GM08714 (cell line): Measurements from ENCODE around the gene ZC3H4.
"Not testable (repeated sequence)": the region's sequence is repeated elsewhere in the genome, so short reads cannot be mapped to it uniquely, and the experiment has no call there.

Source experiments
- H3K4me3 ChIP-seq: fragments of 200-500 bp; sonication (Bioruptor generic); 2 replicates; pipeline ENCODE4 v1.5.1; 2014; ENCODE audit warnings: mild to moderate bottlenecking, low read length, inconsistent platforms
- ZNF274 ChIP-seq: IDR thresholded peaks from 2 replicates; pipeline ENCODE4 v1.6.1; 2012; ENCODE audit warnings: mild to moderate bottlenecking, low read depth, low read length

ZC3H4 gene

GRCh38 chr19:47095476-47096099, 18.0 kb downstream of the ZC3H4 start:
- TF ChIP-seq ZNF274, result no peak
- H3K4me3 ChIP-seq, result no peak overlapping the region

GRCh38 chr19:47094557-47095475, 18.8 kb downstream of the ZC3H4 start:
- H3K4me3 ChIP-seq, result no peak overlapping the region

GRCh38 chr19:47093841-47094240, 19.7 kb downstream of the ZC3H4 start:
- no peak for TF ChIP-seq ZNF274
- no peak overlapping the region for H3K4me3 ChIP-seq

More at GRCh38 chr19:47094557-47095475, 18.8 kb downstream of the ZC3H4 start:
- no peak for TF ChIP-seq ZNF274

- TF ChIP-seq ZNF274, result no peak
- no peak overlapping the region for H3K4me3 ChIP-seq
Observed at GRCh38 chr19:47093254-47093653, 20.3 kb downstream of the ZC3H4 start.

GRCh38 chr19:47089767-47090350, 23.7 kb downstream of the ZC3H4 start:
- no peak overlapping the region for H3K4me3 ChIP-seq
- TF ChIP-seq ZNF274, result no peak

GRCh38 chr19:47086280-47086679, 27.3 kb downstream of the ZC3H4 start:
- no peak for TF ChIP-seq ZNF274
- H3K4me3 ChIP-seq, result no peak overlapping the region

- no peak for TF ChIP-seq ZNF274
- H3K4me3 ChIP-seq, result no peak overlapping the region
Observed at GRCh38 chr19:47084879-47085439, 28.6 kb downstream of the ZC3H4 start.

- no peak for TF ChIP-seq ZNF274
- no peak overlapping the region for H3K4me3 ChIP-seq
Observed at GRCh38 chr19:47082493-47082892, 31.1 kb downstream of the ZC3H4 start.

GRCh38 chr19:47081095-47081494, 32.5 kb downstream of the ZC3H4 start:
- no peak for TF ChIP-seq ZNF274

GRCh38 chr19:47078351-47078750, 35.2 kb downstream of the ZC3H4 start:
- H3K4me3 ChIP-seq, result not testable (repeated sequence)

More at GRCh38 chr19:47081095-47081494, 32.5 kb downstream of the ZC3H4 start:
- no peak overlapping the region for H3K4me3 ChIP-seq

GRCh38 chr19:47075941-47076340, 37.6 kb downstream of the ZC3H4 start:
- no peak overlapping the region for H3K4me3 ChIP-seq
- TF ChIP-seq ZNF274, result no peak

- no peak for TF ChIP-seq ZNF274
- no peak overlapping the region for H3K4me3 ChIP-seq
Observed at GRCh38 chr19:47075179-47075810, 38.3 kb downstream of the ZC3H4 start.

- TF ChIP-seq ZNF274, result no peak
Observed at GRCh38 chr19:47074621-47075020, 39.0 kb downstream of the ZC3H4 start.

GRCh38 chr19:47073574-47073973, 40.0 kb downstream of the ZC3H4 start:
- TF ChIP-seq ZNF274, result no peak
- H3K4me3 ChIP-seq, result no peak overlapping the region

More at GRCh38 chr19:47074621-47075020, 39.0 kb downstream of the ZC3H4 start:
- no peak overlapping the region for H3K4me3 ChIP-seq

- no peak overlapping the region for H3K4me3 ChIP-seq
- TF ChIP-seq ZNF274, result no peak
Observed at GRCh38 chr19:47072323-47072722, 41.3 kb downstream of the ZC3H4 start.
